K562 (cell line): ENCODE results near the gene HOXC12. TPM values are rescaled to one million over a fixed set of nuclear protein-coding genes. Genes with fewer than 3 reads are reported as not detected.

Experiments
- ATAC-seq: fragments of 200-7000 bp; cut with Tn5 transposase; 3 replicates; pipeline ENCODE4 v1.9.1; 2020; ENCODE audit warnings: moderate library complexity
- BruUV-seq: library from RNA; stranded (reverse); fragments of 400-500 nt; replicated peaks from 2 replicates; lab custom pipeline; 2021; lab: Mats Ljungman, UMichigan
- CTCF ChIA-PET: fragments of 300-600 bp; formaldehyde crosslinking; extraction: SDS; loops from one replicate; lab custom pipeline; 2021; ENCODE audit warnings: low intra/inter-chr PET ratio; lab: Yijun Ruan, JAX
- POLR2A ChIA-PET: fragments of 300-600, 350-650 bp; sonication (Branson Sonifier 250); formaldehyde crosslinking; extraction: SDS; loops from one replicate; lab custom pipeline; 2021; ENCODE audit warnings: antibody characterized with exemption, inconsistent platforms; lab: Yijun Ruan, JAX
- DNase-seq, 4 experiments: peaks; one replicate each; pipeline versions ENCODE4 v3.0.0 to v3.0.0-alpha.2; 2011 to 2018; ENCODE audit warnings: low spot score in 3 of 4, mixed read lengths in 3 of 4; ENCODE audit errors: extremely low read depth in 1 of 4
- FAIRE-seq: peaks from 2 replicates; lab custom pipeline; 2011; peaks lifted over from hg19 to GRCh38; lab: Jason Lieb, UNC
- H2AFZ ChIP-seq: 2 replicates; pipeline ENCODE4 v1.6.0; 2011; ENCODE audit warnings: low read depth, low read length, control low read depth, inconsistent platforms
- H3K27ac ChIP-seq: fragments of 200-600 bp; 3 replicates; pipeline ENCODE4 v1.8.0; 2011; ENCODE audit warnings: low read depth, mild to moderate bottlenecking, control low read depth, inconsistent platforms, low read length, moderate library complexity, mixed read lengths; ENCODE audit errors: extremely low read depth
- H3K27me3 ChIP-seq, 2 experiments: fragments of 300-600 bp in 1 of 2; 2 replicates in 1 of 2; 3 replicates in 1 of 2; pipeline versions ENCODE4 v1.6.0 to v1.8.0; 2011; ENCODE audit warnings: inconsistent platforms in 2 of 2, low read length in 2 of 2, mild to moderate bottlenecking in 1 of 2, mixed read lengths in 1 of 2, moderate library complexity in 1 of 2; ENCODE audit not compliant: control insufficient read depth in 2 of 2, insufficient read depth in 2 of 2
- H3K36me3 ChIP-seq: fragments of 300-600 bp; 3 replicates; pipeline ENCODE4 v1.8.0; 2011; ENCODE audit warnings: mild to moderate bottlenecking, low read length, inconsistent platforms; ENCODE audit not compliant: control insufficient read depth, insufficient read depth
- H3K4me1 ChIP-seq, 2 experiments: fragments of 200-600 bp in 1 of 2; replicated peaks in 1 of 2; 2 replicates in 1 of 2; 3 replicates in 1 of 2; pipeline versions ENCODE4 v1.5.1 to v1.8.0; 2011; ENCODE audit warnings: inconsistent platforms in 2 of 2, low read length in 2 of 2, mild to moderate bottlenecking in 1 of 2, mixed read lengths in 1 of 2, moderate library complexity in 1 of 2; ENCODE audit not compliant: control insufficient read depth in 2 of 2, insufficient read depth in 2 of 2
- H3K4me2 ChIP-seq: 2 replicates; pipeline ENCODE4 v1.6.1; 2011; ENCODE audit warnings: low read length, control low read depth, inconsistent platforms, mixed read lengths; ENCODE audit not compliant: insufficient read depth
- H3K4me3 ChIP-seq: fragments of 200-600 bp; sonication (generic), shearing (Covaris generic); 2 replicates; pipeline ENCODE4 v1.5.1; 2016; ENCODE audit warnings: control low read depth, inconsistent platforms
- H3K79me2 ChIP-seq: fragments of 200-600 bp; 3 replicates; pipeline ENCODE4 v1.8.0; 2011; ENCODE audit warnings: low read length, inconsistent platforms; ENCODE audit not compliant: control insufficient read depth, insufficient read depth
- H3K9ac ChIP-seq, 2 experiments: 2 replicates each; pipeline versions ENCODE4 v1.6.0 to v1.6.1; 2011; ENCODE audit warnings: low read depth in 2 of 2, low read length in 2 of 2, control low read depth in 1 of 2, inconsistent platforms in 1 of 2, mild to moderate bottlenecking in 1 of 2, mixed read lengths in 1 of 2; ENCODE audit not compliant: insufficient read depth in 1 of 2
- H3K9me1 ChIP-seq: one replicate; pipeline ENCODE4 v1.6.0; 2011; ENCODE audit warnings: inconsistent platforms, mild to moderate bottlenecking, low read length, moderate library complexity; ENCODE audit not compliant: control insufficient read depth, insufficient read depth
- H3K9me3 ChIP-seq: replicated peaks from 2 replicates; pipeline ENCODE4 v1.5.1; 2011; ENCODE audit warnings: low read depth, low read length, inconsistent platforms; ENCODE audit not compliant: control insufficient read depth, insufficient read depth
- H4K20me1 ChIP-seq: replicated peaks from 2 replicates; pipeline ENCODE4 v1.6.1; 2011; ENCODE audit warnings: low read length, inconsistent platforms, mixed read lengths; ENCODE audit not compliant: control insufficient read depth, insufficient read depth
- AFF1 ChIP-seq, 2 experiments: fragments of 450-650 bp; IDR thresholded peaks; 2 replicates each; pipeline ENCODE4 v1.6.1; 2018; ENCODE audit warnings: mild to moderate bottlenecking in 2 of 2, low read depth in 1 of 2; ENCODE audit not compliant: partially characterized antibody in 2 of 2
- EZH2 ChIP-seq: IDR thresholded peaks from 2 replicates; pipeline ENCODE4 v1.6.1; 2012; ENCODE audit warnings: low read depth, mild to moderate bottlenecking, inconsistent platforms, low read length, borderline replicate concordance
- FOXA1 ChIP-seq: fragments of 450-650 bp; IDR thresholded peaks from 2 replicates; pipeline ENCODE4 v1.6.1; 2016; ENCODE audit warnings: mild to moderate bottlenecking, borderline replicate concordance
- GTF2A2 ChIP-seq: IDR thresholded peaks from 2 replicates; pipeline ENCODE4 v1.6.1; 2016; ENCODE audit warnings: mild to moderate bottlenecking, missing genetic modification characterization, missing compliant biosample characterization
- L3MBTL2 ChIP-seq: fragments of 450-650 bp; IDR thresholded peaks from 2 replicates; pipeline ENCODE4 v1.6.1; 2016; ENCODE audit warnings: mild to moderate bottlenecking, moderate library complexity
- MNT ChIP-seq, 2 experiments: fragments of 450-650 bp; conservative IDR thresholded peaks; 2 replicates each; pipeline ENCODE4 v1.6.1; 2017; ENCODE audit warnings: mild to moderate bottlenecking in 2 of 2, moderate library complexity in 2 of 2
- PHTF2 ChIP-seq: fragments of 250-450 bp; sonication (Bioruptor Pico); IDR thresholded peaks from 2 replicates; pipeline ENCODE4 v1.5.0; 2021; ENCODE audit warnings: mild to moderate bottlenecking
- RAD51 ChIP-seq: fragments of 450-650 bp; IDR thresholded peaks from 2 replicates; pipeline ENCODE4 v1.7.1; 2016; ENCODE audit warnings: low read depth, mild to moderate bottlenecking, borderline replicate concordance
- RFX1 ChIP-seq: fragments of 450-650 bp; IDR thresholded peaks from 2 replicates; pipeline ENCODE4 v1.6.1; 2016; ENCODE audit warnings: mild to moderate bottlenecking, moderate library complexity
- RUNX1 ChIP-seq: sonication (generic); IDR thresholded peaks from 2 replicates; pipeline ENCODE4 v1.6.1; 2016; ENCODE audit warnings: antibody characterized with exemption, low read depth
- TBL1XR1 ChIP-seq, 2 experiments: IDR thresholded peaks; 2 replicates each; pipeline ENCODE4 v1.6.1; 2012; ENCODE audit warnings: improper control_type of control experiment in 2 of 2, low read length in 2 of 2, mild to moderate bottlenecking in 1 of 2
- ZBTB34 ChIP-seq: fragments of 250-450 bp; sonication (Bioruptor Pico); IDR thresholded peaks from 2 replicates; pipeline ENCODE4 v1.8.0; 2021; ENCODE audit warnings: mild to moderate bottlenecking, moderate library complexity
- ZNF668 ChIP-seq: fragments of 250-450 bp; sonication (Bioruptor Pico); IDR thresholded peaks from 2 replicates; pipeline ENCODE4 v1.8.0; 2022; ENCODE audit warnings: mild to moderate bottlenecking, inconsistent platforms
- ZNF699 ChIP-seq: fragments of 250-450 bp; sonication (Bioruptor Pico); IDR thresholded peaks from 2 replicates; pipeline ENCODE4 v1.8.0; 2021; ENCODE audit warnings: mild to moderate bottlenecking, moderate library complexity; ENCODE audit not compliant: insufficient replicate concordance
- WGBS: fragments of 100-300 bp; shearing (Covaris generic); methylation state at CpG from one replicate; pipeline ENCODE4 v1.1.6; 2016; ENCODE audit warnings: low coverage, mixed read lengths; ENCODE audit not compliant: insufficient coverage; ENCODE audit errors: missing lambda C conversion rate; 5-methylcytosine and 5-hydroxymethylcytosine counted together
- in situ Hi-C: fragments of 300-500 bp; cut with MboI; formaldehyde crosslinking; loops from 4 replicates; pipeline ENCODE4 v1.15.0; 2018; ENCODE audit warnings: inconsistent platforms, mixed read lengths
- intact Hi-C: fragments of 100-400 bp; cut with micrococcal nuclease; formaldehyde crosslinking; loops from 2 replicates; pipeline ENCODE4 v1.14.2; 2022
- polyA plus RNA-seq, 8 experiments: library from polyadenylated mRNA; depleted of rRNA in 4 of 8; stranded (reverse) in 5 of 8; unstranded in 3 of 8; fragments of >200 nt; fragmentation: Nextera tagmentation in 2 of 8; fragmentation: Illumina TruSeq in 1 of 8; extraction: Ambion mirVana in 2 of 8; extraction: Trizol in 1 of 8; gene quantifications; 2 replicates each; pipeline versions ENCODE4 v1.2.1 to v1.2.3, GENCODE V29; 2011 to 2014; ENCODE audit warnings: inconsistent platforms in 1 of 8, missing spikeins in 1 of 8
- total RNA-seq, 7 experiments: library from RNA; depleted of rRNA in 6 of 7; stranded (reverse); fragments of >200 nt in 6 of 7; fragmentation: Illumina TruSeq in 2 of 7; extraction: Trizol in 2 of 7; gene quantifications; 2 replicates each; pipeline versions ENCODE4 v1.2.1 to v1.2.3, GENCODE V29; 2011 to 2021; ENCODE audit warnings: low replicate concordance in 1 of 7

HOXC12 gene
- total and polyA plus RNA-seq, 9 of the 15 experiments (the other 6 are each of a cell fraction or from before 2014, with no cell fraction given) = 0.04 to 0.36 (median 0.11) TPM; not detected in 1

GRCh38 chr12:53967421-53967925, 12.8 kb downstream of the HOXC12 start:
- POLR2A ChIA-PET = interaction anchor here (0.9 kb wide), 1 partner anchor 30 kb away, joined by 3 read pairs; no protein-coding TSS in a partner anchor
- Histone ChIP-seq H3K9ac (no peak overlapping the region), H3K4me3 (no peak overlapping the region), H3K9me3 (no peaks in the 10 kb centered on the region), H3K27me3 (peaks cover 79 to 86% of the 10 kb centered on the region in 2 experiments), H2AFZ (no peak overlapping the region), H3K9me1 (no peaks in the 10 kb centered on the region), H4K20me1 (no peaks in the 10 kb centered on the region; the same call in 1 of the 2 replicates), H3K4me2 (no peak overlapping the region), H3K27ac (no peak overlapping the region), H3K4me1 (peaks cover 0 to 12% of the 10 kb centered on the region in 2 experiments; a peak in 4 of 5 replicates), H3K79me2 (no peaks in the 10 kb centered on the region), H3K36me3 (no peaks in the 10 kb centered on the region)
- no TSS peak for BruUV-seq
- in situ Hi-C loops = no loop called here
- WGBS = 3% methylated on average over 5 of the region's 5 CpGs
- DNase-seq = no peak
- ATAC-seq = no peak
- FAIRE-seq = no peak
- intact Hi-C loops = no loop called here
- CTCF ChIA-PET = no interaction called here
- TF ChIP-seq ZBTB34 (CRISPR knock-in tag) = no peak
- TF ChIP-seq GTF2A2 (tag) = no peak
- no peak for TF ChIP-seq RUNX1
- no peak for TF ChIP-seq MNT (conservative IDR thresholded peaks at IDR 0.05)
- TF ChIP-seq FOXA1 = no peak
- no peak for TF ChIP-seq L3MBTL2
- no peak for TF ChIP-seq ZNF668 (CRISPR knock-in tag)
- TF ChIP-seq TBL1XR1 (IDR thresholded peaks at IDR 0.05; ENCODE audit: low read length in 2 of 2) = no peak
- TF ChIP-seq ZNF699 (CRISPR knock-in tag) = no peak
- no peak for TF ChIP-seq EZH2
- no peak for TF ChIP-seq RAD51
- no peak for TF ChIP-seq PHTF2
- no peak for TF ChIP-seq RFX1
- no peak for TF ChIP-seq AFF1 (IDR thresholded peaks at IDR 0.05; ENCODE audit: low read depth in 1 of 2, partially characterized antibody in 2 of 2)
